K562 (cell line): ENCODE results near the gene TOX3. TPM values are rescaled to one million over a fixed set of nuclear protein-coding genes. Genes with fewer than 3 reads are reported as not detected.

ENCODE experiments used
- ATAC-seq: fragments of 200-7000 bp; cut with Tn5 transposase; 3 replicates; pipeline ENCODE4 v1.9.1; 2020; ENCODE audit warnings: moderate library complexity
- BruUV-seq: library from RNA; stranded (reverse); fragments of 400-500 nt; replicated peaks from 2 replicates; lab custom pipeline; 2021; lab: Mats Ljungman, UMichigan
- CTCF ChIA-PET: fragments of 300-600 bp; formaldehyde crosslinking; extraction: SDS; loops from one replicate; lab custom pipeline; 2021; ENCODE audit warnings: low intra/inter-chr PET ratio; lab: Yijun Ruan, JAX
- POLR2A ChIA-PET: fragments of 300-600, 350-650 bp; sonication (Branson Sonifier 250); formaldehyde crosslinking; extraction: SDS; loops from one replicate; lab custom pipeline; 2021; ENCODE audit warnings: antibody characterized with exemption, inconsistent platforms; lab: Yijun Ruan, JAX
- DNase-seq, 4 experiments: peaks; one replicate each; pipeline versions ENCODE4 v3.0.0 to v3.0.0-alpha.2; 2011 to 2018; ENCODE audit warnings: low spot score in 3 of 4, mixed read lengths in 3 of 4; ENCODE audit errors: extremely low read depth in 1 of 4
- FAIRE-seq: peaks from 2 replicates; lab custom pipeline; 2011; peaks lifted over from hg19 to GRCh38; lab: Jason Lieb, UNC
- H2AFZ ChIP-seq: 2 replicates; pipeline ENCODE4 v1.6.0; 2011; ENCODE audit warnings: low read depth, low read length, control low read depth, inconsistent platforms
- H3K27ac ChIP-seq: fragments of 200-600 bp; 3 replicates; pipeline ENCODE4 v1.8.0; 2011; ENCODE audit warnings: low read depth, mild to moderate bottlenecking, control low read depth, inconsistent platforms, low read length, moderate library complexity, mixed read lengths; ENCODE audit errors: extremely low read depth
- H3K27me3 ChIP-seq, 2 experiments: fragments of 300-600 bp in 1 of 2; 2 replicates in 1 of 2; 3 replicates in 1 of 2; pipeline versions ENCODE4 v1.6.0 to v1.8.0; 2011; ENCODE audit warnings: inconsistent platforms in 2 of 2, low read length in 2 of 2, mild to moderate bottlenecking in 1 of 2, mixed read lengths in 1 of 2, moderate library complexity in 1 of 2; ENCODE audit not compliant: control insufficient read depth in 2 of 2, insufficient read depth in 2 of 2
- H3K36me3 ChIP-seq: fragments of 300-600 bp; 3 replicates; pipeline ENCODE4 v1.8.0; 2011; ENCODE audit warnings: mild to moderate bottlenecking, low read length, inconsistent platforms; ENCODE audit not compliant: control insufficient read depth, insufficient read depth
- H3K4me1 ChIP-seq, 2 experiments: fragments of 200-600 bp in 1 of 2; replicated peaks in 1 of 2; 2 replicates in 1 of 2; 3 replicates in 1 of 2; pipeline versions ENCODE4 v1.5.1 to v1.8.0; 2011; ENCODE audit warnings: inconsistent platforms in 2 of 2, low read length in 2 of 2, mild to moderate bottlenecking in 1 of 2, mixed read lengths in 1 of 2, moderate library complexity in 1 of 2; ENCODE audit not compliant: control insufficient read depth in 2 of 2, insufficient read depth in 2 of 2
- H3K4me2 ChIP-seq: 2 replicates; pipeline ENCODE4 v1.6.1; 2011; ENCODE audit warnings: low read length, control low read depth, inconsistent platforms, mixed read lengths; ENCODE audit not compliant: insufficient read depth
- H3K4me3 ChIP-seq: fragments of 200-600 bp; sonication (generic), shearing (Covaris generic); 2 replicates; pipeline ENCODE4 v1.5.1; 2016; ENCODE audit warnings: control low read depth, inconsistent platforms
- H3K79me2 ChIP-seq: fragments of 200-600 bp; 3 replicates; pipeline ENCODE4 v1.8.0; 2011; ENCODE audit warnings: low read length, inconsistent platforms; ENCODE audit not compliant: control insufficient read depth, insufficient read depth
- H3K9ac ChIP-seq, 2 experiments: 2 replicates each; pipeline versions ENCODE4 v1.6.0 to v1.6.1; 2011; ENCODE audit warnings: low read depth in 2 of 2, low read length in 2 of 2, control low read depth in 1 of 2, inconsistent platforms in 1 of 2, mild to moderate bottlenecking in 1 of 2, mixed read lengths in 1 of 2; ENCODE audit not compliant: insufficient read depth in 1 of 2
- H3K9me1 ChIP-seq: one replicate; pipeline ENCODE4 v1.6.0; 2011; ENCODE audit warnings: inconsistent platforms, mild to moderate bottlenecking, low read length, moderate library complexity; ENCODE audit not compliant: control insufficient read depth, insufficient read depth
- H3K9me3 ChIP-seq: replicated peaks from 2 replicates; pipeline ENCODE4 v1.5.1; 2011; ENCODE audit warnings: low read depth, low read length, inconsistent platforms; ENCODE audit not compliant: control insufficient read depth, insufficient read depth
- H4K20me1 ChIP-seq: replicated peaks from 2 replicates; pipeline ENCODE4 v1.6.1; 2011; ENCODE audit warnings: low read length, inconsistent platforms, mixed read lengths; ENCODE audit not compliant: control insufficient read depth, insufficient read depth
- ARHGAP35 ChIP-seq: fragments of 450-650 bp; IDR thresholded peaks from 2 replicates; pipeline ENCODE4 v1.6.1; 2018; ENCODE audit not compliant: partially characterized antibody
- BCL6 ChIP-seq: fragments of 250-450 bp; sonication (Bioruptor Pico); IDR thresholded peaks from 2 replicates; pipeline ENCODE4 v1.4.0; 2020
- CHAMP1 ChIP-seq: fragments of 450-650 bp; IDR thresholded peaks from 2 replicates; pipeline ENCODE4 v1.6.1; 2016; ENCODE audit warnings: mild to moderate bottlenecking
- ELF2 ChIP-seq: fragments of 250-450 bp; sonication (Bioruptor Pico); IDR thresholded peaks from 2 replicates; pipeline ENCODE4 v1.5.0; 2021; ENCODE audit warnings: mild to moderate bottlenecking
- ID3 ChIP-seq, 2 experiments: fragments of 250-450 bp in 1 of 2; fragments of 450-650 bp in 1 of 2; sonication (Bioruptor Pico) in 1 of 2; IDR thresholded peaks; 2 replicates each; pipeline versions ENCODE4 v1.6.1 to v1.8.0; 2016 to 2021; ENCODE audit warnings: mild to moderate bottlenecking in 2 of 2, moderate library complexity in 2 of 2, missing compliant biosample characterization in 1 of 2, missing genetic modification characterization in 1 of 2
- ILK ChIP-seq: fragments of 450-650 bp; IDR thresholded peaks from 2 replicates; pipeline ENCODE4 v1.6.1; 2016; ENCODE audit warnings: missing genetic modification characterization, low read depth, mild to moderate bottlenecking, missing compliant biosample characterization, moderate library complexity, borderline replicate concordance
- MBD1 ChIP-seq: fragments of 250-450 bp; sonication (Bioruptor Pico); IDR thresholded peaks from 2 replicates; pipeline ENCODE4 v1.8.0; 2022; ENCODE audit warnings: inconsistent platforms
- PHTF2 ChIP-seq: fragments of 250-450 bp; sonication (Bioruptor Pico); IDR thresholded peaks from 2 replicates; pipeline ENCODE4 v1.5.0; 2021; ENCODE audit warnings: mild to moderate bottlenecking
- POU5F1 ChIP-seq: fragments of 150-350 bp; IDR thresholded peaks from 2 replicates; pipeline ENCODE4 v1.6.1; 2014; ENCODE audit warnings: borderline replicate concordance, low read length, low read depth, mild to moderate bottlenecking; ENCODE audit not compliant: partially characterized antibody
- THRAP3 ChIP-seq: fragments of 450-650 bp; IDR thresholded peaks from 2 replicates; pipeline ENCODE4 v1.6.1; 2016; ENCODE audit warnings: mild to moderate bottlenecking, inconsistent platforms, borderline replicate concordance
- ZKSCAN8 ChIP-seq: fragments of 200-800 bp; sonication (Bioruptor generic); IDR thresholded peaks from 2 replicates; pipeline ENCODE4 v1.6.1; 2016; ENCODE audit warnings: missing genetic modification characterization, missing compliant biosample characterization
- ZNF274 ChIP-seq: IDR thresholded peaks from 2 replicates; pipeline ENCODE4 v1.6.1; 2011; ENCODE audit warnings: low read depth, mild to moderate bottlenecking, low read length, moderate library complexity, borderline replicate concordance
- ZNF717 ChIP-seq: fragments of 250-450 bp; sonication (Bioruptor Pico); IDR thresholded peaks from 2 replicates; pipeline ENCODE4 v1.5.0; 2021
- WGBS: fragments of 100-300 bp; shearing (Covaris generic); methylation state at CpG from one replicate; pipeline ENCODE4 v1.1.6; 2016; ENCODE audit warnings: low coverage, mixed read lengths; ENCODE audit not compliant: insufficient coverage; ENCODE audit errors: missing lambda C conversion rate; 5-methylcytosine and 5-hydroxymethylcytosine counted together
- in situ Hi-C: fragments of 300-500 bp; cut with MboI; formaldehyde crosslinking; loops from 4 replicates; pipeline ENCODE4 v1.15.0; 2018; ENCODE audit warnings: inconsistent platforms, mixed read lengths
- intact Hi-C: fragments of 100-400 bp; cut with micrococcal nuclease; formaldehyde crosslinking; loops from 2 replicates; pipeline ENCODE4 v1.14.2; 2022
- polyA plus RNA-seq, 8 experiments: library from polyadenylated mRNA; depleted of rRNA in 4 of 8; stranded (reverse) in 5 of 8; unstranded in 3 of 8; fragments of >200 nt; fragmentation: Nextera tagmentation in 2 of 8; fragmentation: Illumina TruSeq in 1 of 8; extraction: Ambion mirVana in 2 of 8; extraction: Trizol in 1 of 8; gene quantifications; 2 replicates each; pipeline versions ENCODE4 v1.2.1 to v1.2.3, GENCODE V29; 2011 to 2014; ENCODE audit warnings: inconsistent platforms in 1 of 8, missing spikeins in 1 of 8
- total RNA-seq, 7 experiments: library from RNA; depleted of rRNA in 6 of 7; stranded (reverse); fragments of >200 nt in 6 of 7; fragmentation: Illumina TruSeq in 2 of 7; extraction: Trizol in 2 of 7; gene quantifications; 2 replicates each; pipeline versions ENCODE4 v1.2.1 to v1.2.3, GENCODE V29; 2011 to 2021; ENCODE audit warnings: low replicate concordance in 1 of 7
- TF ChIP-seq, protein P1 (sequence below): sonication (generic); formaldehyde crosslinking; IDR thresholded peaks from 2 replicates; pipeline ENCODE4 v1.8.1; 2023; ENCODE audit warnings: mild to moderate bottlenecking, missing genetic modification reagents

Gene TOX3
- total and polyA plus RNA-seq, 9 of the 15 experiments (the other 6 are each of a cell fraction or from before 2014, with no cell fraction given): not detected

GRCh38 chr16:52398021-52398420 lies 148.9 kb downstream of the TOX3 start:
- Histone ChIP-seq H3K4me1 (no peaks in the 10 kb centered on the region), H3K27me3 (no peaks in the 10 kb centered on the region), H2AFZ (no peak overlapping the region), H3K4me3 (no peak overlapping the region), H3K9me1 (no peaks in the 10 kb centered on the region), H3K79me2 (no peaks in the 10 kb centered on the region), H3K36me3 (no peaks in the 10 kb centered on the region), H3K4me2 (no peak overlapping the region), H3K9me3 (no peaks in the 10 kb centered on the region), H3K27ac (no peak overlapping the region), H4K20me1 (no peaks in the 10 kb centered on the region), H3K9ac (no peak overlapping the region)
- in situ Hi-C loops: no loop called here
- WGBS: 0% methylated on average over 1 of the region's 1 CpG
- POLR2A ChIA-PET: no interaction called here
- intact Hi-C loops: no loop called here
- DNase-seq (no peak), ATAC-seq (no peak), FAIRE-seq (no peak)
- no TSS peak for BruUV-seq
- CTCF ChIA-PET: no interaction called here
- TF ChIP-seq ZKSCAN8 (CRISPR knock-in tag) (no peak), THRAP3 (no peak), MBD1 (no peak), ARHGAP35 (no peak), ID3 (CRISPR knock-in tag; IDR thresholded peaks at IDR 0.05) (no peak), ID3 (tag; IDR thresholded peaks at IDR 0.05) (no peak), PHTF2 (CRISPR knock-in tag) (no peak), BCL6 (CRISPR knock-in tag) (no peak), POU5F1 (no peak), ILK (no peak), ZNF717 (CRISPR knock-in tag) (no peak), ZNF274 (no peak), CHAMP1 (no peak), ELF2 (CRISPR knock-in tag) (no peak)
- TF ChIP-seq, protein P1, sequence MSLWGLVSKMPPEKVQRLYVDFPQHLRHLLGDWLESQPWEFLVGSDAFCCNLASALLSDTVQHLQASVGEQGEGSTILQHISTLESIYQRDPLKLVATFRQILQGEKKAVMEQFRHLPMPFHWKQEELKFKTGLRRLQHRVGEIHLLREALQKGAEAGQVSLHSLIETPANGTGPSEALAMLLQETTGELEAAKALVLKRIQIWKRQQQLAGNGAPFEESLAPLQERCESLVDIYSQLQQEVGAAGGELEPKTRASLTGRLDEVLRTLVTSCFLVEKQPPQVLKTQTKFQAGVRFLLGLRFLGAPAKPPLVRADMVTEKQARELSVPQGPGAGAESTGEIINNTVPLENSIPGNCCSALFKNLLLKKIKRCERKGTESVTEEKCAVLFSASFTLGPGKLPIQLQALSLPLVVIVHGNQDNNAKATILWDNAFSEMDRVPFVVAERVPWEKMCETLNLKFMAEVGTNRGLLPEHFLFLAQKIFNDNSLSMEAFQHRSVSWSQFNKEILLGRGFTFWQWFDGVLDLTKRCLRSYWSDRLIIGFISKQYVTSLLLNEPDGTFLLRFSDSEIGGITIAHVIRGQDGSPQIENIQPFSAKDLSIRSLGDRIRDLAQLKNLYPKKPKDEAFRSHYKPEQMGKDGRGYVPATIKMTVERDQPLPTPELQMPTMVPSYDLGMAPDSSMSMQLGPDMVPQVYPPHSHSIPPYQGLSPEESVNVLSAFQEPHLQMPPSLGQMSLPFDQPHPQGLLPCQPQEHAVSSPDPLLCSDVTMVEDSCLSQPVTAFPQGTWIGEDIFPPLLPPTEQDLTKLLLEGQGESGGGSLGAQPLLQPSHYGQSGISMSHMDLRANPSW (CRISPR knock-in tag): no peak
